ENCODE data around the gene SMCO3. TPM values are rescaled to one million over a fixed set of nuclear protein-coding genes. Genes with fewer than 3 reads are reported as not detected.
A peak's percentile ranks its signal among the peaks of the same experiment; 100 is the strongest.

SMCO3 gene
- total and polyA plus RNA-seq, 3 experiments from 2014 or later: not detected

DNA sequence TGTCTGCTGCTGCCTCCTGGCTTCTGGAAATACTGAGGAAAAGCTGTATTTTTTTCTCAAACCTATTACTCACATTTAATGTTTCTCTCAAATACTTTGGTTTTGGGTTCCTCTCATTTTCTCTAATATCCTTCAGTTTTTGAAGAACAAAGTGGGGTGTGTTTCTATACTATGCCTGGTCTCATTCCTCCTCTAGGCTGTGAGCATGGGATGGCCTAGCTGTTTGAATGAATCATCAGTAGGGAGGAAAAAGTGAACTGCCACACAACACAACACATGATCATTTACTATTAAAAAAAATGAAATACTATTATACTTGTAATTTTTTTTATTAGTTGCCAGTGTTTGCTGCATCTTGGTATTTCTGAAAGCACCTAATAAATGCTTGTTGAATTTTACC lies 11.3 kb upstream of the SMCO3 start:
- H3K4me1 Mint-ChIP-seq: no peaks in the 10 kb centered on the region
- Histone ChIP-seq H3K27ac (ENCODE audit: low read depth, low read length) (no peak overlapping the region), H3K36me3 (ENCODE audit: insufficient read depth, low read length) (no peaks in the 10 kb centered on the region), H3K27me3 (ENCODE audit: insufficient read depth, low read length, poor library complexity, severe bottlenecking) (no peaks in the 10 kb centered on the region), H3K4me3 (ENCODE audit: low read length) (no peak overlapping the region), H3K4me1 (ENCODE audit: insufficient read depth, low read length) (no peaks in the 10 kb centered on the region), H3K9me3 (ENCODE audit: low read length) (no peaks in the 10 kb centered on the region)
- POLR2A ChIA-PET: no interaction called here
- H3K27me3 Mint-ChIP-seq: peaks cover 8 to 10% of the 10 kb centered on the region in 2 donors
- no peaks in the 10 kb centered on the region for H3K9me3 Mint-ChIP-seq
- peaks cover 0 to 2% (median 0%) of the 10 kb centered on the region in 3 donors for H3K36me3 Mint-ChIP-seq
- CTCF ChIA-PET: no interaction called here
- DNase-seq: no peak
- no peak overlapping the region for H3K27ac Mint-ChIP-seq
- H3K4me3 Mint-ChIP-seq: no peak overlapping the region

DNA sequence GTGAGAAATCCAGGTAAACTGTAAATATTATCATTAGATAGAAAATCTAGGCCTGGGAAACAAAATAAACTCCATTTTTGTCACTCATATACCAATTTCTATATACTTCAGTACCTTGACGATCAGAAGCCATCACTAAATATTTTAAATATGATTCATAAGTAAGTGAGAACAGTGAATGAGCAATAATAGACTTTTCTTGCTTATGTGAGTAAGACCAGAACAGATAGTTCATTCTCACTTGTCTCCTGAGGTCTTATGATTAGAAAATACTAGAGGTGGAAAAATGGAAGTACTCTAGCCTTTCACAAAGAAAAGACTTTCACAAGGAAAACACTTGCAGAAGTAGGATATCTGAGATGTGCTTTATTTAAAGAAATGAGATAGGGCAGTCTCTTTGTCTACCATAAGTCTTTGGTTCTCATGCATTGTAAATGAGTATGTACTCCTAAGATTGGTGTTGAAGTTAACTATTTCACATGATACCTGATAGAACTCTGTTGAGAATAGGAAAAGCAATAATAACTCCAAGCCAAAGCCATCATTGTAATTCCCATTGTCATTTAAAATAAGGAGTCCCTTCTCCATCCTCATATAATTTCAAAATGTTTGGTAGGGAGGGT lies 10.1 kb upstream of the SMCO3 start:
- Histone ChIP-seq H3K27me3 (ENCODE audit: insufficient read depth, low read length, poor library complexity, severe bottlenecking) (no peaks in the 10 kb centered on the region), H3K4me1 (ENCODE audit: insufficient read depth, low read length) (no peaks in the 10 kb centered on the region), H3K4me3 (ENCODE audit: low read length) (no peak overlapping the region), H3K9me3 (ENCODE audit: low read length) (no peaks in the 10 kb centered on the region), H3K36me3 (ENCODE audit: insufficient read depth, low read length) (no peaks in the 10 kb centered on the region), H3K27ac (ENCODE audit: low read depth, low read length) (no peak overlapping the region)
- Mint-ChIP-seq H3K27ac (no peak overlapping the region), H3K4me3 (no peak overlapping the region), H3K36me3 (peaks cover 0 to 2% (median 0%) of the 10 kb centered on the region in 3 donors), H3K9me3 (no peaks in the 10 kb centered on the region), H3K4me1 (no peaks in the 10 kb centered on the region), H3K27me3 (peaks cover 9 to 10% of the 10 kb centered on the region in 2 donors)
- POLR2A ChIA-PET: no interaction called here
- DNase-seq: no peak
- CTCF ChIA-PET: no interaction called here

DNA sequence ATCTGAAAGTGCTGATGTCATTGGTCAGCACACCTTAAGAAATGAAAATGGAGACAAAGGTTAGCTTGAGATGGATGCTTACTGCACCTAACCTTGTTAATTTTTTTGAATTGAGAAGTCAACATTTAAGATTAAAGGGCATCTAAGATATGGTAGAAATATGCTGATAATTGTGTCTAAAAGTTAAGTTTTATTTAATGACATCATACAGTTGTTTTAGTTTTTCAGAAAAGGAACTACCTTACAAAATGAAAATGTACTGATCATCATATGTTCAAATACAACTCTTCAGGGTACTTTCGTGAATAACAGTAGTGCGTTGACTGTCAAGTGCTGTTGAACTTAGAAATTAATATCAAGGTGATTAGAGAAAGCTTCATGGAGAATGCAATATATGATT lies 2.5 kb downstream of the SMCO3 start:
- H3K9me3 ChIP-seq (ENCODE audit: low read length): no peaks in the 10 kb centered on the region
- Mint-ChIP-seq H3K36me3 (peaks cover 0 to 2% (median 0%) of the 10 kb centered on the region in 3 donors), H3K27ac (no peak overlapping the region), H3K4me3 (no peak overlapping the region), H3K4me1 (peaks cover 2 to 13% (median 5%) of the 10 kb centered on the region in 3 donors), H3K9me3 (no peaks in the 10 kb centered on the region), H3K27me3 (no peaks in the 10 kb centered on the region)
- ChIA-PET CTCF (no interaction called here), POLR2A (no interaction called here)
- no peak overlapping the region for H3K27ac ChIP-seq (ENCODE audit: low read depth, low read length)
- no peaks in the 10 kb centered on the region for H3K27me3 ChIP-seq (ENCODE audit: insufficient read depth, low read length, poor library complexity, severe bottlenecking)
- DNase-seq: no peak
- no peak overlapping the region for H3K4me3 ChIP-seq (ENCODE audit: low read length)
- peaks cover 6% of the 10 kb centered on the region for H3K4me1 ChIP-seq (ENCODE audit: insufficient read depth, low read length)
- no peaks in the 10 kb centered on the region for H3K36me3 ChIP-seq (ENCODE audit: insufficient read depth, low read length)

DNA sequence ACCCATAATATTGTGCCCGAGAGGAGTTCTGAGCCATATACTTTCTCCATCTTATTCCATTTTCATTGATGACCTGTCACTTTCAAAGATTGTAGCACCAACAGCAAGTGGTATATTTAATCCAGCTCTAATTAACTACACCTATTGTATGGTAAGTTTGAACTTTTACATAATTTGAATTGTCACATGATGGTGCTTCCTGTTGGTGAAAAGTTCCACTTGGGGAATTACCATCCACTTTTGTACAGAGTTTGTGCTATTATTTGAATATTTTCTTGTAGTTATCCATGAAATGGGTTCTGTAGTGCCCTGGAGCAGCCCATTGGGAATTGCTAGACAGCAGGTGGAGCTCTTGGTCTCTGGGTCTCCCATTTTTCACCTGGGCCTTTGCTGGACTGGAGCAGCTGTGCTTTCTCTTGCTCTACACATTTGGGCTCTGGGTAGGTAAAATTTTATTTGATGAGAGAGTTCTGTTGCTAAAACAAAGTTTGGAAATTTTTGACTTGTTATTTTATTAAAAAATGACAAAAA lies 3.0 kb downstream of the SMCO3 start:
- H3K27ac ChIP-seq (ENCODE audit: low read depth, low read length): no peak overlapping the region
- H3K4me3 ChIP-seq (ENCODE audit: low read length): no peak overlapping the region
- Mint-ChIP-seq H3K4me3 (no peak overlapping the region), H3K27me3 (no peaks in the 10 kb centered on the region), H3K27ac (peak overlapping the region in 1 of 8 donors; percentile 43), H3K9me3 (no peaks in the 10 kb centered on the region), H3K36me3 (peaks cover 0 to 2% (median 0%) of the 10 kb centered on the region in 3 donors), H3K4me1 (peaks cover 2 to 13% (median 5%) of the 10 kb centered on the region in 3 donors)
- no peak for DNase-seq
- ChIA-PET POLR2A (no interaction called here), CTCF (interaction anchor here (1.2 kb wide), 1 partner anchor 41 kb away, joined by 3 read pairs; no protein-coding TSS in a partner anchor)
- no peaks in the 10 kb centered on the region for H3K9me3 ChIP-seq (ENCODE audit: low read length)
- no peaks in the 10 kb centered on the region for H3K27me3 ChIP-seq (ENCODE audit: insufficient read depth, low read length, poor library complexity, severe bottlenecking)
- H3K4me1 ChIP-seq (ENCODE audit: insufficient read depth, low read length): peaks cover 6% of the 10 kb centered on the region
- no peaks in the 10 kb centered on the region for H3K36me3 ChIP-seq (ENCODE audit: insufficient read depth, low read length)

DNA sequence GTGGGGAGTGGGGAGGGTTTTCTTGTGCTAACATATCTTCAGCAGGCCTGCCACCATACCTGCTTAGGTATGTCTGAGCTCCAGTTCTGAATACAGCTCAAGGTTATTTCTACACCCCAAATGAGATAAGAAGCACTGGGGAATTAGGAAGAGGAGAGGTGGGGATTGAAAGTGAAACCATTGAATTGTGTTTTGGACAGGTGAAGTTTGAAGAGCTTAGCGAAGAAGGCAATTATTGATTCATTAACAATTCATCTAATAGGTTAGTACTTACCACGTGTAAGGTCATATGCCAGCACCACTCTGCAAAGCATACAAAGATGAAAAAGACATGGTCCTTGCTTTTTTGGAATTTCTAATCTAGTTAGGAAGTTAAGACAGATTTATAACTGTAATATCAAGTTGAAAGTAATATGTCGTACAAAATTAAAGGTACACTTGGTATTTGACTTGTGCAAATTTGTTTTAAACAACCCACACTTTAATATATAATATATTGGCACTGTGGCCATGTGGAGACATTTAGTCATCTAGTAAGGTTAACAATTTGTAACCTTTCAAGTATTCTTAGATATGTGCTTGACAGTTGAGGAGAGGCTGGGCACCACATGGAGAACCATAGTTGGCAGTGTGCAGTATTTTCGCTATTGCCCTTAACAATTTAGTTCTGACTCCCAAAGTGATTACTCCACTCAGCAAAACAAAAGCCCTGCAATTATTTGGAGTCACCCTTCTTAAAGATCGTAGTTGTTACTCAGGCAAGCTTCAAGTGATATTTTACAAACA lies 3.6 kb downstream of the SMCO3 start:
- H3K4me1 Mint-ChIP-seq: peaks cover 5 to 13% (median 7%) of the 10 kb centered on the region in 3 donors
- no peaks in the 10 kb centered on the region for H3K27me3 Mint-ChIP-seq
- H3K4me3 ChIP-seq (ENCODE audit: low read length): no peak overlapping the region

DNA sequence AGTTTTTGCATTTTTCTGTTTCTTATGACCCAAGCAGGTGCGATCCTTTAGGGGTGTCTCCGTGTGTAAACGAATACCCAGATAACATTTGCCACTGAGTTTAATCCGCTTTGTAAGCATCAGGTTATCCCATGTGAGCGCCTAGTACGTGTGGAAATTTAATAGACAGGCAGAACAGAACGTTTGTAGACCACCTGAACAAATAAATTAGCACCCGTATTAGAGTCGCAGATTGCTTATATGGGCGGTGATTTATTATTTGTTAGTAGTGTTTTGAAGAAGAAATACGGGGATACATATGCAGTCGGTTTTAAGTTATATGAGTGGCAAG lies 10.2 kb downstream of the SMCO3 start:
- Histone ChIP-seq H3K4me3 (ENCODE audit: low read length) (peak overlapping the region; percentile 81), H3K4me1 (ENCODE audit: insufficient read depth, low read length) (peaks cover 36% of the 10 kb centered on the region), H3K27me3 (ENCODE audit: insufficient read depth, low read length, poor library complexity, severe bottlenecking) (no peaks in the 10 kb centered on the region), H3K27ac (ENCODE audit: low read depth, low read length) (peak overlapping the region; percentile 96), H3K36me3 (ENCODE audit: insufficient read depth, low read length) (peaks cover 10% of the 10 kb centered on the region), H3K9me3 (ENCODE audit: low read length) (no peaks in the 10 kb centered on the region)
- no peak overlapping the region for H3K27ac Mint-ChIP-seq
- no peak for DNase-seq
- POLR2A ChIA-PET: interaction anchor here (0.6 to 5.7 kb wide), 6 partner anchors 20 to 324 kb away, joined by 3 to 128 read pairs (median 4); a partner anchor contains a TSS
- CTCF ChIA-PET: interaction anchor here (0.7 to 5.2 kb wide), 7 partner anchors 20 to 438 kb away, joined by 3 to 45 read pairs (median 3); partner anchors contain the start of gene ATF7IP
- H3K9me3 Mint-ChIP-seq: no peaks in the 10 kb centered on the region
- peaks cover 0 to 22% (median 4%) of the 10 kb centered on the region in 3 donors for H3K36me3 Mint-ChIP-seq
- peaks cover 0 to 28% (median 19%) of the 10 kb centered on the region in 3 donors for H3K4me1 Mint-ChIP-seq
- no peaks in the 10 kb centered on the region for H3K27me3 Mint-ChIP-seq
- H3K4me3 Mint-ChIP-seq: no peak overlapping the region

More for the DNA sequence above, 3.6 kb downstream of the SMCO3 start:
- ChIA-PET POLR2A (interaction anchor here (0.5 to 1.1 kb wide), 2 partner anchors 41 to 426 kb away, joined by 4 to 6 read pairs; no protein-coding TSS in a partner anchor), CTCF (interaction anchor here (1.2 kb wide), 1 partner anchor 40 kb away, joined by 3 read pairs; no protein-coding TSS in a partner anchor)
- Mint-ChIP-seq H3K4me3 (peak overlapping the region in 2 of 7 donors; percentile 3 to 45), H3K36me3 (peaks cover 0 to 2% (median 0%) of the 10 kb centered on the region in 3 donors), H3K9me3 (no peaks in the 10 kb centered on the region), H3K27ac (peak overlapping the region in 2 of 8 donors; percentile 6 to 43)
- no peaks in the 10 kb centered on the region for H3K27me3 ChIP-seq (ENCODE audit: insufficient read depth, low read length, poor library complexity, severe bottlenecking)
- no peaks in the 10 kb centered on the region for H3K36me3 ChIP-seq (ENCODE audit: insufficient read depth, low read length)
- no peak overlapping the region for H3K27ac ChIP-seq (ENCODE audit: low read depth, low read length)
- H3K9me3 ChIP-seq (ENCODE audit: low read length): no peaks in the 10 kb centered on the region
- H3K4me1 ChIP-seq (ENCODE audit: insufficient read depth, low read length): peaks cover 6% of the 10 kb centered on the region
- DNase-seq: no peak

DNA sequence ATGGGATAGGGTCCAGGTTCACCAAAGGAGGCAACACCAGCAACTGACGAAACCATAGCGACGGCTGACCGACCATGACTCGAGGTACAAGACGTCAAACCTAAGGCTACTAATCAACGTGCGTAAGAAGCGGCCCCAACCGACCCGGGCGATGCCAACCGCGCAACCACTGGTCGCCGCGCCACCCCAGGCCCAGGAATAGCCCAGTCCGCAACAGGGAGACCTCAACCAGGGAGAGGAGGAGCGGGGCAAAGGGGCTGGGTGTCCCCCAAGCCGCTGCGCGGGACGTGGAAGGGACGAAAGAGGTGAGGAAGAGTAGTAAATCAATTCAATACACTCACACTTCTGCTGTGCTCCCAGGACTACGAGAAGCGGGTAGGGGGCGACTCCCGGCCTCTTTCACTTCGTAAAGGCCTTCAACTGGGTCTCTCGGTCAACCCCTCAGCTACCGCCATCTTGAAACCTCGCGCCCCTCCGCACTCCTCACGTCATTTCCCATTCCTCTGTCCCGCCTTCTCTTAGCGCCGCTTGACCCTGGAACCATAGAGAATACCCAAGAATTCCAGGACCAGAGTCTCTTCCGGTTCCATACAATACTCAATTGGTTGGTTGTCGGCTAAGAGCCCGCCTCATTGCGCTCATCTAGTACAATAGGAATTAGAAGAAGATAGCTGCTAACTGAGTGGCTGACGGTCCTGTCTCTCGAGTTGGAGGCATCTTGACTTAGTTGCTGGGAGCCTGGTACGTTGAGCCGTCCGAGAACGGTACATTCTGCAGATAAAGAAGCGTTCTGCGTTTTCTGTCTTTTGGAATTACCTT lies 10.8 kb downstream of the SMCO3 start, which contains the start of the genes C12orf60 and WBP11:
Gene C12orf60, plus strand, starts transcription at position 660 of the 819 bp plus-strand sequence. CDS start 19,266 bp downstream, outside the sequence.
Gene WBP11, minus strand, starts transcription at position 468 of the 819 bp plus-strand sequence. CDS start 2,095 bp downstream, outside the sequence.
- Histone ChIP-seq H3K9me3 (ENCODE audit: low read length) (no peaks in the 10 kb centered on the region), H3K27ac (ENCODE audit: low read depth, low read length) (peak within 1 kb of the TSS; percentile 96), H3K4me3 (ENCODE audit: low read length) (peak within 1 kb of the TSS; percentile 81), H3K4me1 (ENCODE audit: insufficient read depth, low read length) (peaks cover 36% of the 10 kb centered on the region), H3K36me3 (ENCODE audit: insufficient read depth, low read length) (peaks cover 14% of the 10 kb centered on the region), H3K27me3 (ENCODE audit: insufficient read depth, low read length, poor library complexity, severe bottlenecking) (no peaks in the 10 kb centered on the region)
- peak; percentile 78 to 94 (median 91) for DNase-seq
- H3K36me3 Mint-ChIP-seq: peaks cover 0 to 27% (median 4%) of the 10 kb centered on the region in 3 donors
- H3K4me1 Mint-ChIP-seq: peaks cover 0 to 28% (median 19%) of the 10 kb centered on the region in 3 donors
- H3K4me3 Mint-ChIP-seq: no peak within 1 kb of the TSS
- POLR2A ChIA-PET: interaction anchor here (0.6 to 5.7 kb wide), 7 partner anchors 19 to 435 kb away, joined by 3 to 128 read pairs (median 3); a partner anchor contains a TSS
- no peaks in the 10 kb centered on the region for H3K9me3 Mint-ChIP-seq
- CTCF ChIA-PET: interaction anchor here (0.7 to 5.2 kb wide), 9 partner anchors 10 to 438 kb away, joined by 3 to 45 read pairs (median 3); partner anchors contain the start of gene ATF7IP
- no peaks in the 10 kb centered on the region for H3K27me3 Mint-ChIP-seq
- H3K27ac Mint-ChIP-seq: no peak within 1 kb of the TSS
